Stimulated activated CD8-positive, alpha-beta memory T cell treated with anti-CD3 and anti-CD28 coated beads, Interleukin-15, amount 100 ng/mL, for 1 hour (primary cell): ENCODE results near the gene ZFP57.
A peak's percentile ranks its signal among the peaks of the same experiment; 100 is the strongest.

Experiments used
- DNase-seq: peaks from one replicate; pipeline ENCODE4 v3.0.0-alpha.2; 2020; ENCODE audit warnings: low read depth

The ZFP57 gene

GRCh38 chr6:29680904-29681303 lies at the start of gene ZFP57:
Gene ZFP57, minus strand, starts transcription at chr6:29681152. Its CDS starts 4,149 bp downstream, at chr6:29677003.
- no peak for DNase-seq

GRCh38 chr6:29730575-29731126 lies 49.7 kb upstream of the ZFP57 start:
- no peak for DNase-seq

GRCh38 chr6:29729774-29730328 lies 48.9 kb upstream of the ZFP57 start:
- DNase-seq = no peak

- no peak for DNase-seq
Observed at GRCh38 chr6:29728875-29729270, 47.9 kb upstream of the ZFP57 start.

GRCh38 chr6:29728173-29728874 lies 47.4 kb upstream of the ZFP57 start:
- no peak for DNase-seq

- DNase-seq = no peak
Observed at GRCh38 chr6:29727637-29728036, 46.7 kb upstream of the ZFP57 start.

GRCh38 chr6:29726571-29727194 lies 45.7 kb upstream of the ZFP57 start:
- no peak for DNase-seq

- DNase-seq = no peak
Observed at GRCh38 chr6:29726001-29726400, 45.0 kb upstream of the ZFP57 start.

GRCh38 chr6:29724937-29725869 lies 44.3 kb upstream of the ZFP57 start:
- DNase-seq = no peak

- peak; percentile 58 for DNase-seq
Observed at GRCh38 chr6:29723666-29724588, 43.0 kb upstream of the ZFP57 start.

- DNase-seq = peak; percentile 67
Observed at GRCh38 chr6:29723262-29723665, 42.3 kb upstream of the ZFP57 start, which contains the start of gene HLA-F. Gene HLA-F, plus strand, starts transcription at chr6:29723434. Its CDS starts 30 bp downstream, at chr6:29723464.

- no peak for DNase-seq
Observed at GRCh38 chr6:29720863-29721262, 39.9 kb upstream of the ZFP57 start.

- DNase-seq = no peak
Observed at GRCh38 chr6:29710281-29710941, 29.5 kb upstream of the ZFP57 start.

GRCh38 chr6:29709188-29709587 lies 28.2 kb upstream of the ZFP57 start:
- no peak for DNase-seq

- no peak for DNase-seq
Observed at GRCh38 chr6:29708432-29709179, 27.7 kb upstream of the ZFP57 start.

GRCh38 chr6:29705389-29706231 lies 24.7 kb upstream of the ZFP57 start:
- DNase-seq = no peak

- DNase-seq = peak; percentile 64
Observed at GRCh38 chr6:29702519-29703103, 21.7 kb upstream of the ZFP57 start.
